H1 (cell line): ENCODE data around the gene IL1RAP.

Source experiments
- CTCF ChIP-seq, 3 experiments: IDR thresholded peaks; 1 replicate in 2 of 3; 2 replicates in 1 of 3; pipeline versions ENCODE4 v1.5.1 to v1.6.1; 2011; ENCODE audit warnings: low read length in 3 of 3, mild to moderate bottlenecking in 3 of 3, inconsistent platforms in 2 of 3, low read depth in 1 of 3, moderate library complexity in 1 of 3; ENCODE audit not compliant: insufficient read depth in 1 of 3; ENCODE audit errors: control extremely low read depth in 1 of 3
- JUND ChIP-seq: IDR thresholded peaks from 2 replicates; pipeline ENCODE4 v1.6.1; 2011; ENCODE audit warnings: mild to moderate bottlenecking, improper control_type of control experiment, low read length
- SRF ChIP-seq: IDR thresholded peaks from 2 replicates; pipeline ENCODE4 v1.6.1; 2011; ENCODE audit warnings: mild to moderate bottlenecking, low read depth, low read length, moderate library complexity
- USF2 ChIP-seq: IDR thresholded peaks from 2 replicates; pipeline ENCODE4 v1.6.1; 2011; ENCODE audit warnings: low read length, improper control_type of control experiment

- TF ChIP-seq JUND (no peak), CTCF (IDR thresholded peaks at IDR 0.05; ENCODE audit: control extremely low read depth in 1 of 3, insufficient read depth in 1 of 3, low read depth in 1 of 3, low read length in 3 of 3) (no peak), USF2 (no peak), SRF (no peak)
Observed at GRCh38 chr3:190624282-190624681, 110.4 kb downstream of the IL1RAP start.
